HCT116 (cell line): ENCODE data around the gene APPL1.

Source experiments
- ATF3 ChIP-seq: IDR thresholded peaks from 2 replicates; pipeline ENCODE4 v1.6.1; 2012
- CTCF ChIP-seq, 3 experiments: fragments of 200-600 bp in 1 of 3; sonication (generic) in 1 of 3; IDR thresholded peaks in 2 of 3; conservative IDR thresholded peaks in 1 of 3; 2 replicates each; pipeline ENCODE4 v1.5.1; 2012 to 2017; ENCODE audit warnings: low read depth in 2 of 3, low read length in 2 of 3, antibody characterized with exemption in 1 of 3, borderline replicate concordance in 1 of 3, control low read depth in 1 of 3, mild to moderate bottlenecking in 1 of 3, mixed read lengths in 1 of 3, mixed run types in 1 of 3, moderate library complexity in 1 of 3; ENCODE audit not compliant: insufficient read depth in 1 of 3
- EZH2 ChIP-seq: fragments of 200-600 bp; sonication (generic); IDR thresholded peaks from 2 replicates; pipeline ENCODE4 v1.6.1; 2017; ENCODE audit warnings: antibody characterized with exemption, mixed run types
- EZH2phosphoT487 ChIP-seq: fragments of 200-600 bp; IDR thresholded peaks from 2 replicates; pipeline ENCODE4 v1.6.1; 2018; ENCODE audit warnings: antibody characterized with exemption, borderline replicate concordance
- MAX ChIP-seq: IDR thresholded peaks from 2 replicates; pipeline ENCODE4 v1.6.1; 2012
- POLR2A ChIP-seq: IDR thresholded peaks from 2 replicates; pipeline ENCODE4 v1.7.0; 2011; ENCODE audit warnings: borderline replicate concordance; ENCODE audit not compliant: insufficient read depth, insufficient read length; ENCODE audit errors: extremely low read depth
- RAD21 ChIP-seq: IDR thresholded peaks from 2 replicates; pipeline ENCODE4 v1.6.1; 2012; ENCODE audit warnings: low read depth, mild to moderate bottlenecking
- REST ChIP-seq: IDR thresholded peaks from 2 replicates; pipeline ENCODE4 v1.6.1; 2012; ENCODE audit warnings: low read depth
- SIN3A ChIP-seq: IDR thresholded peaks from 2 replicates; pipeline ENCODE4 v1.6.1; 2012; ENCODE audit warnings: low read depth
- ZFX ChIP-seq: fragments of 450-650 bp; IDR thresholded peaks from 2 replicates; pipeline ENCODE4 v1.6.1; 2017

- TF ChIP-seq MAX = no peak
- TF ChIP-seq SIN3A = no peak
- TF ChIP-seq CTCF (IDR thresholded peaks at IDR 0.05 in 2 of 3, conservative IDR thresholded peaks at IDR 0.05 in 1 of 3; ENCODE audit: borderline replicate concordance in 1 of 3, insufficient read depth in 1 of 3, low read depth in 2 of 3, low read length in 2 of 3) = no peak
- no peak for TF ChIP-seq EZH2
- TF ChIP-seq RAD21 = no peak
- no peak for TF ChIP-seq EZH2phosphoT487
- no peak for TF ChIP-seq ATF3
- TF ChIP-seq ZFX = no peak
- TF ChIP-seq POLR2A = no peak
- TF ChIP-seq REST = no peak
These were observed 32.9 kb upstream of the APPL1 start for GRCh38 chr3:57194641-57195040.
